Tibial nerve (tissue), 4 donors: ENCODE measurements around the gene FAM181A. TPM values are rescaled to one million over a fixed set of nuclear protein-coding genes. Genes with fewer than 3 reads are reported as not detected.

Experiments
- DNase-seq, 2 donors: peaks; one replicate each; pipeline ENCODE4 v3.0.0-alpha.2; 2019; ENCODE audit warnings: low spot score in 2 of 2
- H3K27ac ChIP-seq, 4 donors: fragments of 200-600 bp; sonication (generic) in 3 of 4; one replicate each; pipeline ENCODE4 v1.5.1; 2017 to 2019; ENCODE audit warnings: mild to moderate bottlenecking in 1 of 4
- H3K27me3 ChIP-seq, 2 donors: fragments of 200-600 bp; sonication (generic) in 1 of 2; one replicate each; pipeline versions ENCODE4 v1.5.1 to v1.6.0; 2017 to 2019
- H3K36me3 ChIP-seq, 3 donors: fragments of 200-600 bp; sonication (generic); one replicate each; pipeline ENCODE4 v1.5.1; 2018 to 2019
- H3K4me1 ChIP-seq, 4 donors: fragments of 200-600 bp; sonication (generic) in 3 of 4; one replicate each; pipeline ENCODE4 v1.5.1; 2017 to 2019
- H3K4me3 ChIP-seq, 4 donors: fragments of 200-600 bp; sonication (generic) in 3 of 4; one replicate each; pipeline ENCODE4 v1.5.1; 2017 to 2019; ENCODE audit warnings: mild to moderate bottlenecking in 1 of 4, moderate library complexity in 1 of 4
- H3K9me3 ChIP-seq, 4 donors: fragments of 200-600 bp; sonication (generic) in 3 of 4; one replicate each; pipeline ENCODE4 v1.5.1; 2017 to 2019
- CTCF ChIP-seq, 5 experiments: fragments of 200-600 bp in 3 of 5; fragments of 450-650 bp in 2 of 5; sonication (generic) in 3 of 5; IDR thresholded peaks; one replicate each; pipeline ENCODE4 v1.5.1; 2016 to 2019; ENCODE audit warnings: antibody characterized with exemption in 5 of 5, mild to moderate bottlenecking in 3 of 5, moderate library complexity in 2 of 5
- EP300 ChIP-seq, 2 donors: sonication (generic); formaldehyde crosslinking; IDR thresholded peaks; one replicate each; pipeline ENCODE4 v1.6.1; 2017; ENCODE audit warnings: antibody characterized with exemption in 2 of 2, mild to moderate bottlenecking in 1 of 2
- POLR2A ChIP-seq, 2 donors: fragments of 450-650 bp; IDR thresholded peaks; one replicate each; pipeline ENCODE4 v1.6.1; 2017; ENCODE audit warnings: antibody characterized with exemption in 2 of 2, mild to moderate bottlenecking in 2 of 2, moderate library complexity in 2 of 2
- WGBS, 2 donors: methylation state at CpG; one replicate each; pipeline ENCODE4 v1.1.5; 2018; 5-methylcytosine and 5-hydroxymethylcytosine counted together
- total RNA-seq, 4 donors: library from RNA; depleted of rRNA; stranded (reverse); fragments of >200 nt; gene quantifications; one replicate each; pipeline ENCODE4 v1.1.0, GENCODE V29; 2016

Gene FAM181A
- total RNA-seq, 4 donors from 2014 or later: not detected

DNA sequence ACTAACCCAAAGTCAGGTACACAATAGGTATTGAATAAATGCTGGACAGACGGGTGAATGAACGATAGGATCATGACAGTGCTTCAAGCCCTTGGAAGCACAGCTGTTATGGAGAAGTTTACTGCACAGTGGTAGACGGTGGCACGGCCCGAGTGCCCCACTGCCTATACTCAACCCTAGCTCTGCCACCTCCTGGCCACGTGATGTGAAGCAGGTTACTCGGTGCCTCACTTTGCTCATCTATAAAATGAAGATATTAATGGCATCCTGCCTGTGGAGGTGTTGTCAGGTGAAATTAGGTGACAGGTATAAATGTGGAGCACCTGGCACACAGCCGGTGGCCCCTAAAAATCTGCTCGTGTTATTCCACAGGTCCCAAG is 43.4 kb downstream of the FAM181A start:
- TF ChIP-seq POLR2A (IDR thresholded peaks at IDR 0.05) (no peak), CTCF (IDR thresholded peaks at IDR 0.05) (peak in 2 of 5 experiments; percentile 19 to 25)
- H3K4me3 ChIP-seq: peak overlapping the region in 2 of 4 donors; percentile 33 to 40
- H3K27me3 ChIP-seq: no peaks in the 10 kb centered on the region
- H3K27ac ChIP-seq: peak overlapping the region in 2 of 4 donors; percentile 47 to 48
- H3K4me1 ChIP-seq: peaks cover 0 to 19% (median 16%) of the 10 kb centered on the region in 4 donors
- DNase-seq: no peak
- WGBS, 2 donors: 54 to 58% methylated on average over 9 of the region's 9 CpGs
- H3K36me3 ChIP-seq: no peaks in the 10 kb centered on the region
- H3K9me3 ChIP-seq: no peaks in the 10 kb centered on the region

DNA sequence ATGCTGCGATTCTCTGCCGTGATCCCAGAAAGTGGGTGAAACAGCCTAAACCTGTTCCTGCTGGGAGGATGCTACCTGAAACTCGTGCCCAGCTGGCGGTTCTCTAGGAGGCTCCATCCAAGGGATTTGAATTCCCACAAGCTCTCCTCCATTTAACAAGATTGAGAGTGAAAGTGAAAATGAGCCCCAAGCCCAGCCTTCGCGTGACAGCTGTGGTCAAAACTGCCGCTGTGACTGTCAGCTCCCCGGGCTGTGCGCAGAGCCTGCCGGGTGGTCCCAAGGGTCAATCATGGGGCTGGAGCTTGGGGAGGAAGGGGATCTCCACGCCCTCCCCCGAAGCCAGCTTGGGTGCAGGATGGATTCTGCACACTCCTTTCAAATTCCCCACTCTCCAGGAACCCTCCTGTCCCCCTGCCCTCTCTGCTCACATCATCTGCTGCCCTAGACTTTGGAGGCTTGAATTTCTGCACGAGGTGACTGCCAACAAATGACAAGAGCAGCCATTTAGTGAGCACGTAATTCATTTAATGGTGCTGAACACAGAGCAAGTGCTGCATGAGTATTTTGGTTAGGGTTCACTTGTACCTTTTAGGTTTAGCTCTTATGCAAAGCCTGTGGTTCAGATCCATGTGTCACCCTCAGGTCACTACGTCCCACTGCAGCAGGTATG is 44.0 kb downstream of the FAM181A start:
- H3K27ac ChIP-seq: peak overlapping the region in 2 of 4 donors; percentile 47 to 48
- TF ChIP-seq CTCF (IDR thresholded peaks at IDR 0.05) (peak in 1 of 5 experiments; percentile 1), POLR2A (IDR thresholded peaks at IDR 0.05) (no peak)
- no peak for DNase-seq
- no peaks in the 10 kb centered on the region for H3K27me3 ChIP-seq
- peak overlapping the region in 2 of 4 donors; percentile 33 to 40 for H3K4me3 ChIP-seq
- 47 to 59% methylated on average over 11 to 15 of the region's 15 CpGs for WGBS, 2 donors
- no peaks in the 10 kb centered on the region for H3K36me3 ChIP-seq
- H3K4me1 ChIP-seq: peaks cover 0 to 23% (median 14%) of the 10 kb centered on the region in 4 donors
- H3K9me3 ChIP-seq: no peaks in the 10 kb centered on the region

DNA sequence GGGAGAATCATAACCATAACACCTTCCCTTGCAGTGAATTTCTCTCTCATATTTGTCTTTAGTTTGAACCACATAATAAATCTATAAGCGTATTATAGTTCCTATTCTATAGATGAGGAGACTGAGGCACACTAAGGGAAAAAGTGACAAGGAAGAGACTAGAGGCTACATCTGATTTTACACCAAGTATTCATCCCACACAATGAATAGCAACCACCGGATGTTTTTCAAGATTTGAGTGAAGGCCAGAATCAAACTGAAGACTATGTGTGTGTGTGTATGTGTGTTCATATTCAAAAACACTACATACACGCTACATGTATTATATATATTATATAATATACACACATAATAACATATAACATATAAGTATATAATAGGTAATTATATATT is 44.5 kb downstream of the FAM181A start:
- Histone ChIP-seq H3K9me3 (no peaks in the 10 kb centered on the region), H3K27ac (no peak overlapping the region), H3K4me3 (no peak overlapping the region), H3K4me1 (peaks cover 0 to 23% (median 14%) of the 10 kb centered on the region in 4 donors), H3K36me3 (no peaks in the 10 kb centered on the region), H3K27me3 (no peaks in the 10 kb centered on the region)
- DNase-seq: no peak
- TF ChIP-seq POLR2A (IDR thresholded peaks at IDR 0.05) (no peak), EP300 (IDR thresholded peaks at IDR 0.05) (no peak), CTCF (IDR thresholded peaks at IDR 0.05) (no peak)
- 70 to 72% methylated on average over 3 of the region's 3 CpGs for WGBS, 2 donors

DNA sequence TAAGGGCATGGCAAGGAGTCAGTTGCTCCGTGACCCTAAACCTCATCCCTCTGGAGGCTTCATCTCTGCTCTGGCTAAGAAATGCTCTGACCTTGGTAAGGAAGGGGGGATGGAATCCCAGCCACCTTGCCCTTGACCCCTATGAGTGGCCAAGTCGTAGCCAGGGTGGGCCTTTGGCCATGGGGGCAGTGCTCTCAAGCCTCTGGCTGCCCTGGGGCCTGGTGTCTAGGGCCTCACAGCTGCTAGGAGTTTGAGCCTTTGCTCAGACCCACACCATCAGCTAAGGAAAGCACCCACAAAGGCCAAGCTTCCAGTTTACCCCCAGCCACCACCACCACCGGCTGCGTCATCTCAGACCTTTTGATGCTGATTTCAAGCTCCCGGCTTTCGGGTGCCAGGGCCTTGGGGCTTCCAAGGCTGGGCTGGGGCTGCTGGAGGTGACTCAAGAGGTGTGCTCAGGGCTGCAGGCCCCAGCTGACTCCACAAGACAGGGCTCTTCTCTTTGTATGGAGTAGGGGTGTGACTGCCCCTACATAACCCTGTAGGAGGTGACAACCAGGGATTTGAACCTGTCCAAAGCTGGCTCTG is 45.6 kb downstream of the FAM181A start:
- Histone ChIP-seq H3K4me1 (peaks cover 0 to 20% (median 17%) of the 10 kb centered on the region in 4 donors), H3K27me3 (no peaks in the 10 kb centered on the region), H3K4me3 (no peak overlapping the region), H3K36me3 (no peaks in the 10 kb centered on the region), H3K9me3 (no peaks in the 10 kb centered on the region), H3K27ac (no peak overlapping the region)
- no peak for DNase-seq
- TF ChIP-seq POLR2A (IDR thresholded peaks at IDR 0.05) (no peak), EP300 (IDR thresholded peaks at IDR 0.05) (no peak), CTCF (IDR thresholded peaks at IDR 0.05) (no peak)
- 70 to 71% methylated on average over 1 to 3 of the region's 6 CpGs for WGBS, 2 donors

- peak overlapping the region in 2 of 4 donors; percentile 27 to 68 for H3K27ac ChIP-seq
- H3K4me1 ChIP-seq: peaks cover 0 to 20% (median 13%) of the 10 kb centered on the region in 4 donors
- no peaks in the 10 kb centered on the region for H3K36me3 ChIP-seq
- TF ChIP-seq EP300 (IDR thresholded peaks at IDR 0.05) (no peak), POLR2A (IDR thresholded peaks at IDR 0.05) (no peak), CTCF (IDR thresholded peaks at IDR 0.05) (no peak)
- H3K4me3 ChIP-seq: no peak overlapping the region
- DNase-seq: no peak
- H3K27me3 ChIP-seq: no peaks in the 10 kb centered on the region
- 84 to 86% methylated on average over 6 of the region's 6 CpGs for WGBS, 2 donors
- peaks cover 0 to 3% (median 0%) of the 10 kb centered on the region in 4 donors for H3K9me3 ChIP-seq
Observed at GRCh38 chr14:93973607-93974006, 46.5 kb downstream of the FAM181A start.
